Measurements from ENCODE around the gene FRMD7.

FRMD7 gene

GRCh38 chrX:132063862-132064261, 64.0 kb downstream of the FRMD7 start:
- H3K27ac ChIP-seq (replicated peaks): no peak overlapping the region
- TF ChIP-seq GABPA (IDR thresholded peaks at IDR 0.05; ENCODE audit: low read depth): no peak
- TF ChIP-seq POLR2AphosphoS5 (IDR thresholded peaks at IDR 0.05; ENCODE audit: low read depth): no peak
- no peak for TF ChIP-seq REST (IDR thresholded peaks at IDR 0.05; ENCODE audit: insufficient replicate concordance, low read depth)
- no peak for TF ChIP-seq SPI1 (IDR thresholded peaks at IDR 0.05; ENCODE audit: borderline replicate concordance, low read depth)
- TF ChIP-seq CTCF (IDR thresholded peaks at IDR 0.05; ENCODE audit: insufficient read depth, low read length): no peak
- no peak overlapping the region for H3K4me3 ChIP-seq (replicated peaks; ENCODE audit: insufficient read depth, low read length)
- DNase-seq (ENCODE audit: low read depth in 1 of 2, low spot score in 1 of 2): no peak
- H3K27me3 ChIP-seq (ENCODE audit: insufficient read depth, poor library complexity, severe bottlenecking): no peaks in the 10 kb centered on the region

- Histone ChIP-seq H3K27ac (replicated peaks) (no peak overlapping the region), H3K4me3 (replicated peaks; ENCODE audit: insufficient read depth, low read length) (no peak overlapping the region), H3K27me3 (ENCODE audit: insufficient read depth, poor library complexity, severe bottlenecking) (no peaks in the 10 kb centered on the region)
- no peak for DNase-seq (ENCODE audit: low read depth in 1 of 2, low spot score in 1 of 2)
- no peak for TF ChIP-seq CTCF (IDR thresholded peaks at IDR 0.05; ENCODE audit: insufficient read depth, low read length)
- TF ChIP-seq GABPA (IDR thresholded peaks at IDR 0.05; ENCODE audit: low read depth): no peak
- no peak for TF ChIP-seq SPI1 (IDR thresholded peaks at IDR 0.05; ENCODE audit: borderline replicate concordance, low read depth)
Observed at GRCh38 chrX:132063334-132063733, 64.5 kb downstream of the FRMD7 start.

- no peak overlapping the region for H3K27ac ChIP-seq (replicated peaks)
- TF ChIP-seq REST (IDR thresholded peaks at IDR 0.05; ENCODE audit: insufficient replicate concordance, low read depth) (no peak), SPI1 (IDR thresholded peaks at IDR 0.05; ENCODE audit: borderline replicate concordance, low read depth) (no peak), POLR2AphosphoS5 (IDR thresholded peaks at IDR 0.05; ENCODE audit: low read depth) (no peak), CTCF (IDR thresholded peaks at IDR 0.05; ENCODE audit: insufficient read depth, low read length) (no peak), GABPA (IDR thresholded peaks at IDR 0.05; ENCODE audit: low read depth) (no peak)
- DNase-seq (ENCODE audit: low read depth in 1 of 2, low spot score in 1 of 2): no peak
- H3K4me3 ChIP-seq (replicated peaks; ENCODE audit: insufficient read depth, low read length): no peak overlapping the region
- no peaks in the 10 kb centered on the region for H3K27me3 ChIP-seq (ENCODE audit: insufficient read depth, poor library complexity, severe bottlenecking)
Observed at GRCh38 chrX:132059973-132060540, 67.8 kb downstream of the FRMD7 start.

GRCh38 chrX:132058975-132059374, 68.8 kb downstream of the FRMD7 start:
- TF ChIP-seq SPI1 (IDR thresholded peaks at IDR 0.05; ENCODE audit: borderline replicate concordance, low read depth) (no peak), CTCF (IDR thresholded peaks at IDR 0.05; ENCODE audit: insufficient read depth, low read length) (no peak), GABPA (IDR thresholded peaks at IDR 0.05; ENCODE audit: low read depth) (no peak), POLR2AphosphoS5 (IDR thresholded peaks at IDR 0.05; ENCODE audit: low read depth) (no peak), REST (IDR thresholded peaks at IDR 0.05; ENCODE audit: insufficient replicate concordance, low read depth) (no peak)
- Histone ChIP-seq H3K27ac (replicated peaks) (no peak overlapping the region), H3K27me3 (ENCODE audit: insufficient read depth, poor library complexity, severe bottlenecking) (no peaks in the 10 kb centered on the region), H3K4me3 (replicated peaks; ENCODE audit: insufficient read depth, low read length) (no peak overlapping the region)
- DNase-seq (ENCODE audit: low read depth in 1 of 2, low spot score in 1 of 2): no peak
